Vagina (tissue), 2 donors: ENCODE results near the gene C1orf232. TPM values are rescaled to one million over a fixed set of nuclear protein-coding genes. Genes with fewer than 3 reads are reported as not detected.

Experiments used
- DNase-seq, 2 donors: peaks; one replicate each; pipeline ENCODE4 v3.0.0-alpha.2; 2017; ENCODE audit errors: extremely low spot score in 2 of 2
- H3K27ac ChIP-seq: fragments of 200-600 bp; sonication (generic); one replicate; pipeline ENCODE4 v1.5.1; 2019
- H3K27me3 ChIP-seq: fragments of 200-600 bp; sonication (generic); one replicate; pipeline ENCODE4 v1.5.1; 2019
- H3K36me3 ChIP-seq, 2 donors: fragments of 200-600 bp; sonication (generic); one replicate each; pipeline ENCODE4 v1.5.1; 2017 to 2019
- H3K4me1 ChIP-seq: fragments of 200-600 bp; sonication (generic); one replicate; pipeline ENCODE4 v1.5.1; 2019
- H3K4me3 ChIP-seq, 2 donors: fragments of 200-600 bp; sonication (generic); 1 replicate in 1 of 2; 2 replicates in 1 of 2; pipeline ENCODE4 v1.5.1; 2016 to 2019
- H3K9me3 ChIP-seq: fragments of 200-600 bp; sonication (generic); one replicate; pipeline ENCODE4 v1.5.1; 2019
- POLR2A ChIP-seq, 2 donors: fragments of 450-650 bp; IDR thresholded peaks; one replicate each; pipeline ENCODE4 v1.6.1; 2017; ENCODE audit warnings: antibody characterized with exemption in 2 of 2, mild to moderate bottlenecking in 2 of 2, moderate library complexity in 2 of 2
- POLR2AphosphoS5 ChIP-seq, 2 donors: sonication (generic); formaldehyde crosslinking; IDR thresholded peaks; one replicate each; pipeline ENCODE4 v1.9.0; 2017; ENCODE audit warnings: antibody characterized with exemption in 2 of 2, mild to moderate bottlenecking in 2 of 2, low read depth in 1 of 2; ENCODE audit not compliant: insufficient read depth in 1 of 2
- intact Hi-C: fragments of 100-400 bp; cut with DNase I; formaldehyde crosslinking; loops from one replicate; pipeline ENCODE4 v1.15.1; 2023
- total RNA-seq: library from RNA; depleted of rRNA; stranded (reverse); fragments of >200 nt; gene quantifications from one replicate; pipeline ENCODE4 v1.2.3, GENCODE V29; 2016
- TF ChIP-seq, protein P1 (sequence below), 3 experiments: fragments of 450-650 bp in 2 of 3; fragments of 200-600 bp in 1 of 3; sonication (generic) in 1 of 3; IDR thresholded peaks; one replicate each; pipeline ENCODE4 v1.5.1; 2017 to 2019; ENCODE audit warnings: antibody characterized with exemption in 3 of 3, mild to moderate bottlenecking in 2 of 3, moderate library complexity in 2 of 3

Gene C1orf232
- total RNA-seq, 1 donor from 2014 or later, result not detected

DNA sequence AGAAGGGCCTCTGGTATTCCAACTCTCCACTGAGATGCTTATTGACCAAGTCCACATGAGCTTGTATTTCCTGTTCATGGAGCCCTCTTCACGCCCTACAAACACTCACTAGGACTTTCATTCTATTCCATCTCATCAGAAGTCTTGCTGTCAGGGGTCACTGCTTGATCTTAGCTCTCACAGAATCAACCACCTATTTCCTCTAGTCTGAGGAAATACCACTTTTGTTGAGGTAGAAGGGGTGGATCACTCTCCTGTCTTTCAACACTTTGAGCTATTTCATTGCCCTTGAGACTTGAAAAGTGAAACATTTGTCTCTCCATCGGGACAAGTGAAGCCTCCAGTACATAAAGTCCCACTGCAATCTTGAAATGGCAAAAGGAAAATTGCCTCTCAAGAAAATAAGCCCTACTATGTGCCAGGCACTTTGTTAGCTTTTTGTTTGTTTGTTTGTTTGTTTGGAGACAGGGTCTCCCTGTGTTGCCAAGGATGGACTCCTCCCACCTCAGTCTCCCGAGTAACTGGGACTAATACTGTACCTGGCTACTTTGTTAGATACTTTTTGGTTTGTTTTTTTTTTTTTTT is 29.7 kb downstream of the C1orf232 start:
- Histone ChIP-seq H3K27me3 (no peaks in the 10 kb centered on the region), H3K4me1 (peaks cover 4% of the 10 kb centered on the region), H3K9me3 (no peaks in the 10 kb centered on the region), H3K36me3 (no peaks in the 10 kb centered on the region), H3K27ac (no peak overlapping the region), H3K4me3 (no peak overlapping the region)
- no peak for DNase-seq
- intact Hi-C loops, result no loop called here
- TF ChIP-seq POLR2A (IDR thresholded peaks at IDR 0.05) (no peak), POLR2AphosphoS5 (IDR thresholded peaks at IDR 0.05; ENCODE audit: insufficient read depth in 1 of 2, low read depth in 1 of 2) (no peak)
- TF ChIP-seq, protein P1, sequence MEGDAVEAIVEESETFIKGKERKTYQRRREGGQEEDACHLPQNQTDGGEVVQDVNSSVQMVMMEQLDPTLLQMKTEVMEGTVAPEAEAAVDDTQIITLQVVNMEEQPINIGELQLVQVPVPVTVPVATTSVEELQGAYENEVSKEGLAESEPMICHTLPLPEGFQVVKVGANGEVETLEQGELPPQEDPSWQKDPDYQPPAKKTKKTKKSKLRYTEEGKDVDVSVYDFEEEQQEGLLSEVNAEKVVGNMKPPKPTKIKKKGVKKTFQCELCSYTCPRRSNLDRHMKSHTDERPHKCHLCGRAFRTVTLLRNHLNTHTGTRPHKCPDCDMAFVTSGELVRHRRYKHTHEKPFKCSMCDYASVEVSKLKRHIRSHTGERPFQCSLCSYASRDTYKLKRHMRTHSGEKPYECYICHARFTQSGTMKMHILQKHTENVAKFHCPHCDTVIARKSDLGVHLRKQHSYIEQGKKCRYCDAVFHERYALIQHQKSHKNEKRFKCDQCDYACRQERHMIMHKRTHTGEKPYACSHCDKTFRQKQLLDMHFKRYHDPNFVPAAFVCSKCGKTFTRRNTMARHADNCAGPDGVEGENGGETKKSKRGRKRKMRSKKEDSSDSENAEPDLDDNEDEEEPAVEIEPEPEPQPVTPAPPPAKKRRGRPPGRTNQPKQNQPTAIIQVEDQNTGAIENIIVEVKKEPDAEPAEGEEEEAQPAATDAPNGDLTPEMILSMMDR (IDR thresholded peaks at IDR 0.05), result no peak

DNA sequence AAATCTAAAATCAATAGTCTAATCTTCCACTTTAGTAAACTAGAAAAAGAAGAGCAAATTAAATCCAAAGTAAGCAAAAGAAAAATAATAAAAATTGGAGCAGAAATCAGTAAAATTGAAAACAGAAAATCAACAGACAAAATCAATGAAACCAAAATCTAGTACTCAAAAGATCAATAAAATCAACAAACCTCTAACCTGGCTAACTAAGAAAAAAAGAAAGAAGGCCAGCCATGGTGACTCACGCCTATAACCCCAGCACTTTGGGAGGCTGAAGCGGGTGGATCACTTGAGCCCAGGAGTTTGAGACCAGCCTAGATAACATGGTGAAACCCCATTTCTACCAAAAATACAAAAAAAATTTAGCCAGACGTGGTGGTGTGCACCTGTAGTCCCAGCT is 34.3 kb downstream of the C1orf232 start:
- H3K27me3 ChIP-seq, result no peaks in the 10 kb centered on the region
- H3K4me3 ChIP-seq, result no peak overlapping the region
- H3K9me3 ChIP-seq, result no peaks in the 10 kb centered on the region
- no peak for DNase-seq
- intact Hi-C loops, result no loop called here
- TF ChIP-seq, protein P1 (IDR thresholded peaks at IDR 0.05), result no peak
- TF ChIP-seq POLR2AphosphoS5 (IDR thresholded peaks at IDR 0.05; ENCODE audit: insufficient read depth in 1 of 2, low read depth in 1 of 2), result no peak
- no peak for TF ChIP-seq POLR2A (IDR thresholded peaks at IDR 0.05)
- peaks cover 4% of the 10 kb centered on the region for H3K4me1 ChIP-seq
- no peaks in the 10 kb centered on the region for H3K36me3 ChIP-seq
- no peak overlapping the region for H3K27ac ChIP-seq

DNA sequence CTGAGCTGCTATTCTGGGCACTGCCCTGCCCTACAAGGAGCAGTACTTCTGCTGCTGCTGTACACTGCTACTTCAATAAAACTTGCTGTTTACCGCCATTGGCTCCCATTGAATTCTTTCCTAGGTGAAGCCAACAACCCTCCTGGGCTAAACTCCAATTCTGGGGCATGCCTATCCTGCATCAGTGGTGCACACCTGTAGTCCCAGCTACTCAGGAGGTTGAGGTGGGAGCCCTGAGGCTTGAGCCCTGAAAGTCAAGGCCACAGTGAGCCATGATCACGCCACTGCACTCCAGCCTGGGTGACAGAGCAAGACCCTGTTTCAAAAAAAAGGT is 36.0 kb downstream of the C1orf232 start:
- Histone ChIP-seq H3K4me3 (no peak overlapping the region), H3K27me3 (no peaks in the 10 kb centered on the region), H3K4me1 (peaks cover 8% of the 10 kb centered on the region), H3K27ac (no peak overlapping the region), H3K9me3 (no peaks in the 10 kb centered on the region), H3K36me3 (no peaks in the 10 kb centered on the region)
- no peak for DNase-seq
- TF ChIP-seq POLR2AphosphoS5 (IDR thresholded peaks at IDR 0.05; ENCODE audit: insufficient read depth in 1 of 2, low read depth in 1 of 2), result no peak
- TF ChIP-seq, protein P1 (IDR thresholded peaks at IDR 0.05), result no peak
- TF ChIP-seq POLR2A (IDR thresholded peaks at IDR 0.05), result no peak
- intact Hi-C loops, result no loop called here

DNA sequence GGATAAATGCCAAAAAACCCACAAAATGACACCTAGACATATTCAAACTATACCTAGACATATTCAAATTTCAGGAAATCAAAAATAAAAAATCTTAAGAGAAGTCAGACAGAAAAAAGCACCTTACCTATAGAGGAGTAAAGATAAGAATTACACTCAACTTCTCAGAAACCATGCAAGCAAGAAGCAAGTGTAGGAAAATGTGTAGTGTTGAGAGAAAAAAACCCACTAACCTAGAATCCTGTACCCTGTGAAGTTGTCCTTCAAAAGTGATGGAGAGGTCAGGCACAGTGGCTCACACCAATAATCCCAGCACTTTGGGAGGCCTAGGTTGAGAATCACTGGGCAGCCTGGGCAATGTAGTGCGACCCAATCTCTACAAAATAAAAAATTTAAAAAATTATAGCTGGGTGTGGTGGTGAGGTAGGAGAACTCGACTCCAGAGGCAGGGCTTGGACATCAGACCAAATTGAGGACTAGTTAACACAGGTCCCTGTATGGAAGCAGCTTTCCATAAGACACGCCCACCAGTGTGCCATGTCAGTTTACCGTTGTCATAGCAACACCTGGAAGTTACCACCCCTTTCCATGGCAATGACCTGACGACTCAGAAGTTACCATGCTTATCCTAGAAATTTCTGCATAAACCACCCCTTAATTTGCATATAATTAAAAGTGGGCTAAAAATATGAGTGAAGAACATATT is 36.5 kb downstream of the C1orf232 start:
- DNase-seq, result no peak

More for the DNA sequence above, 36.5 kb downstream of the C1orf232 start:
- intact Hi-C loops, result no loop called here
- H3K4me1 ChIP-seq, result peaks cover 9% of the 10 kb centered on the region
- H3K27ac ChIP-seq, result no peak overlapping the region
- H3K36me3 ChIP-seq, result no peaks in the 10 kb centered on the region
- H3K9me3 ChIP-seq, result no peaks in the 10 kb centered on the region
- TF ChIP-seq POLR2A (IDR thresholded peaks at IDR 0.05) (no peak), POLR2AphosphoS5 (IDR thresholded peaks at IDR 0.05; ENCODE audit: insufficient read depth in 1 of 2, low read depth in 1 of 2) (no peak)
- TF ChIP-seq, protein P1 (IDR thresholded peaks at IDR 0.05), result no peak
- H3K4me3 ChIP-seq, result no peak overlapping the region
- no peaks in the 10 kb centered on the region for H3K27me3 ChIP-seq
